ENCODE measurements around the gene MEIKIN. TPM values are rescaled to one million over a fixed set of nuclear protein-coding genes. Genes with fewer than 3 reads are reported as not detected.

The MEIKIN gene
- total RNA-seq, 1 donor from 2014 or later = not detected

DNA sequence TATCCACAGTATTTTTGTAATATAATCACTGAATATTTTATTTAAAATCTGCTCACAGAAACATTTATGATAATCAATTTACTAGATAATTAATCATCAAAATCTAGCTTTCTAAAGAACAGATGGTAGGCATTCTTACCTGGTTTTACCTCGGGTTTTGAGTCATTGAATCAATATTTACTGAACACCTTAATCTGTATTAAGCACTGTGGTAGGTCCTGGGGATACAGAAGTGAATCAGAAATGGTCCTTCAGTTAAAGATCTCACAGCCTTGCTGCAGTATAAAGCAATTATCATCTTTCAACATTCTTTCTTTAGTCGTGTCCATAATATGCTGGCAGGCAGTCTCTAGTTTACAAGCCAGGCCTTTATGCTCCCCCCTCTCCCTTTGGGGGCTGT, 2.0 kb upstream of the MEIKIN start:
- Mint-ChIP-seq H3K9me3 (no peaks in the 10 kb centered on the region), H3K4me1 (peaks cover 1% of the 10 kb centered on the region), H3K27ac (no peak overlapping the region), H3K36me3 (no peaks in the 10 kb centered on the region), H3K4me3 (no peak overlapping the region), H3K27me3 (ENCODE audit: low read depth) (peaks cover 5% of the 10 kb centered on the region)
- TF ChIP-seq, protein P1, sequence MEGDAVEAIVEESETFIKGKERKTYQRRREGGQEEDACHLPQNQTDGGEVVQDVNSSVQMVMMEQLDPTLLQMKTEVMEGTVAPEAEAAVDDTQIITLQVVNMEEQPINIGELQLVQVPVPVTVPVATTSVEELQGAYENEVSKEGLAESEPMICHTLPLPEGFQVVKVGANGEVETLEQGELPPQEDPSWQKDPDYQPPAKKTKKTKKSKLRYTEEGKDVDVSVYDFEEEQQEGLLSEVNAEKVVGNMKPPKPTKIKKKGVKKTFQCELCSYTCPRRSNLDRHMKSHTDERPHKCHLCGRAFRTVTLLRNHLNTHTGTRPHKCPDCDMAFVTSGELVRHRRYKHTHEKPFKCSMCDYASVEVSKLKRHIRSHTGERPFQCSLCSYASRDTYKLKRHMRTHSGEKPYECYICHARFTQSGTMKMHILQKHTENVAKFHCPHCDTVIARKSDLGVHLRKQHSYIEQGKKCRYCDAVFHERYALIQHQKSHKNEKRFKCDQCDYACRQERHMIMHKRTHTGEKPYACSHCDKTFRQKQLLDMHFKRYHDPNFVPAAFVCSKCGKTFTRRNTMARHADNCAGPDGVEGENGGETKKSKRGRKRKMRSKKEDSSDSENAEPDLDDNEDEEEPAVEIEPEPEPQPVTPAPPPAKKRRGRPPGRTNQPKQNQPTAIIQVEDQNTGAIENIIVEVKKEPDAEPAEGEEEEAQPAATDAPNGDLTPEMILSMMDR (IDR thresholded peaks at IDR 0.05; ENCODE audit: unreplicated experiment) = no peak
- DNase-seq (ENCODE audit: low spot score in 2 of 2, unreplicated experiment in 2 of 2) = no peak

GRCh38 chr5:131944702-131945550, 537 bp downstream of the MEIKIN start:
- Mint-ChIP-seq H3K36me3 (no peaks in the 10 kb centered on the region), H3K9me3 (no peaks in the 10 kb centered on the region), H3K4me3 (no peak overlapping the region), H3K27me3 (ENCODE audit: low read depth) (peaks cover 5% of the 10 kb centered on the region), H3K4me1 (no peaks in the 10 kb centered on the region), H3K27ac (no peak overlapping the region)
- TF ChIP-seq, protein P1 (IDR thresholded peaks at IDR 0.05; ENCODE audit: unreplicated experiment) = no peak
- DNase-seq (ENCODE audit: low spot score in 2 of 2, unreplicated experiment in 2 of 2) = no peak

DNA sequence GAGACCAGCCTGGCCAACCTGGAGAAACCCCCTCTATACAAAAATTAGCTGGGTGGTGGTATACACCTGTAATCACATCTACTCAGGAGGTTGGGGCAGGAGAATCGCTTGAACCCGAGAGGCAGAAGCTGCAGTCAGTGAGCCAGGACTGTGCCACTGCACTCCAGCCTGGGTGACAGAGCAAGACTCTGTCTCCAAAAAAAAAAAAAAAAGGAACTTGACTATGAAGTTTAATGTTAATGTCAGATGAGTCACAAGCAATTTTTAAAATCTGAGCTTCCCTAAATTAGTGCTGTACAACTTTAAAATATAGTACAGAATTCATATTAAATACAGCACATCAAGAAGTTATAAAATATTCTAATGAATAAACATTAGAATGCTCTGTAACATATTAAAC, 1.5 kb downstream of the MEIKIN start:
- TF ChIP-seq, protein P1 (IDR thresholded peaks at IDR 0.05; ENCODE audit: unreplicated experiment) = no peak
- DNase-seq (ENCODE audit: low spot score in 2 of 2, unreplicated experiment in 2 of 2) = no peak
- no peak overlapping the region for H3K27ac Mint-ChIP-seq
- no peaks in the 10 kb centered on the region for H3K36me3 Mint-ChIP-seq
- no peaks in the 10 kb centered on the region for H3K9me3 Mint-ChIP-seq
- peaks cover under 1% of the 10 kb centered on the region for H3K27me3 Mint-ChIP-seq (ENCODE audit: low read depth)
- no peaks in the 10 kb centered on the region for H3K4me1 Mint-ChIP-seq
- H3K4me3 Mint-ChIP-seq = no peak overlapping the region

- DNase-seq (ENCODE audit: low spot score in 2 of 2, unreplicated experiment in 2 of 2) = no peak
- TF ChIP-seq, protein P1 (IDR thresholded peaks at IDR 0.05; ENCODE audit: unreplicated experiment) = no peak
- H3K4me3 Mint-ChIP-seq = no peak overlapping the region
- no peaks in the 10 kb centered on the region for H3K27me3 Mint-ChIP-seq (ENCODE audit: low read depth)
- H3K9me3 Mint-ChIP-seq = no peaks in the 10 kb centered on the region
- H3K27ac Mint-ChIP-seq = no peak overlapping the region
- no peaks in the 10 kb centered on the region for H3K36me3 Mint-ChIP-seq
- no peaks in the 10 kb centered on the region for H3K4me1 Mint-ChIP-seq
Measured at GRCh38 chr5:131942016-131942415, 3.4 kb downstream of the MEIKIN start.

DNA sequence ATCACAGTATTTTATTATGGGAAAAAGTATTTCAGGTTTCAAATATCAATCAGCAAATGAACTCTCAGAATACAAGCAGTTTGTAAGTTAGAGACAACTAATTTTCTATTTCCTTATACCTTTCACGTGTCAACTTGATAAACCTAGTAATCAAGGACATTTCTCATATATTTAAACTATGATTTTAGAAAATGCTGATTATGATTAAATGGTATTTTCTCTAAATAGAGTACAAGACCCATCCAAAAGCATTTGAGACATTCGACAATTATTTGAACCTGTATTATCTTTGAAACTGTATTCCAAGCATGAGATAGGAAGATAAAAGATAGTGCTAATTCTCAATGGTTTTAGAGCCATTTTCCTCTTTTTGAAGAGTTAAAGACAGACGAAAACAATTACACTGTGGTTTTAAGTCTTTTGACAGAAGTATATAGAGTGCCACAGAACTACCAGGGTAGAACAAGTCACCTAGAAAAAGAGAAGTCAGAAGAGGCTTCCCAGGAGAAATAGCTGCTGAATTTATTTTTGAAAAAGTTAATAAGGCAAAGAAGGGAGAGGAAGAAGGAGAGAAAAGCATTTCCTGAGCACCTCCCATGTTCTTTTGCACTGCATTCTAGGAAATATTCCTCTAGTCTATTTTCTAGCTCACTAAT, 5.6 kb downstream of the MEIKIN start:
- no peak for DNase-seq (ENCODE audit: low spot score in 2 of 2, unreplicated experiment in 2 of 2)
- no peaks in the 10 kb centered on the region for H3K9me3 Mint-ChIP-seq
- no peak overlapping the region for H3K27ac Mint-ChIP-seq
- H3K4me3 Mint-ChIP-seq = no peak overlapping the region
- no peaks in the 10 kb centered on the region for H3K36me3 Mint-ChIP-seq
- TF ChIP-seq, protein P1 (IDR thresholded peaks at IDR 0.05; ENCODE audit: unreplicated experiment) = no peak
- H3K4me1 Mint-ChIP-seq = no peaks in the 10 kb centered on the region
- peaks cover 4% of the 10 kb centered on the region for H3K27me3 Mint-ChIP-seq (ENCODE audit: low read depth)

Data from mesothelial cell of epicardium (in vitro differentiated cells).